T-cell (primary cell): ENCODE measurements around the gene MLXIPL. TPM values are rescaled to one million over a fixed set of nuclear protein-coding genes. Genes with fewer than 3 reads are reported as not detected.
"Not testable (repeated sequence)": the region's sequence is repeated elsewhere in the genome, so short reads cannot be mapped to it uniquely, and the experiment has no call there.

ENCODE experiments used
- ATAC-seq, 4 experiments: fragments of 200-7000 bp in 3 of 4; fragments of 150-1000 bp in 1 of 4; cut with Tn5 transposase; replicated peaks in 1 of 4; 1 replicate in 3 of 4; 2 replicates in 1 of 4; pipeline ENCODE4 v1.10.0; 2021; ENCODE audit warnings: moderate library complexity in 3 of 4, mild to moderate bottlenecking in 2 of 4, moderate number of reproducible peaks in 1 of 4
- CTCF ChIA-PET, 2 donors: fragments of 300-600 bp; sonication (Branson Sonifier 250); formaldehyde crosslinking; loops; one replicate each; lab custom pipeline; 2022; ENCODE audit warnings: antibody characterized with exemption in 2 of 2; lab: Charles Lee
- POLR2A ChIA-PET, 2 donors: fragments of 300-600 bp; sonication (Branson Sonifier 250); formaldehyde crosslinking; loops; one replicate each; lab custom pipeline; 2022; ENCODE audit warnings: antibody characterized with exemption in 2 of 2; lab: Charles Lee
- DNase-seq, 35 experiments: peaks; one replicate each; pipeline versions ENCODE4 v3.0.0 to v3.0.0-alpha.2; 2013 to 2023
- H3K27ac ChIP-seq: one replicate; pipeline ENCODE4 v1.5.1; 2013; ENCODE audit warnings: low read length
- H3K27me3 ChIP-seq, 2 experiments: replicated peaks in 1 of 2; 1 replicate in 1 of 2; 2 replicates in 1 of 2; pipeline versions ENCODE4 v1.6.1 to v1.7.0; 2013; ENCODE audit warnings: low read length in 1 of 2, mixed read lengths in 1 of 2; ENCODE audit not compliant: control insufficient read depth in 2 of 2, insufficient read depth in 2 of 2; ENCODE audit errors: extremely low read depth in 1 of 2
- H3K36me3 ChIP-seq, 2 donors: 1 replicate in 1 of 2; 2 replicates in 1 of 2; pipeline versions ENCODE4 v1.6.1 to v1.7.0; 2013; ENCODE audit warnings: low read length in 1 of 2; ENCODE audit not compliant: control insufficient read depth in 2 of 2, insufficient read depth in 1 of 2; ENCODE audit errors: extremely low read depth in 1 of 2
- H3K4me1 ChIP-seq, 2 experiments: 1 replicate in 1 of 2; 2 replicates in 1 of 2; pipeline versions ENCODE4 v1.6.1 to v1.7.0; 2013; ENCODE audit warnings: low read length in 2 of 2, mixed read lengths in 1 of 2; ENCODE audit not compliant: insufficient read depth in 2 of 2, control insufficient read depth in 1 of 2; ENCODE audit errors: extremely low read depth in 1 of 2
- H3K4me3 ChIP-seq, 2 donors: 1 replicate in 1 of 2; 2 replicates in 1 of 2; pipeline versions ENCODE4 v1.5.1 to v1.7.0; 2013; ENCODE audit warnings: mild to moderate bottlenecking in 2 of 2, low read length in 1 of 2, moderate library complexity in 1 of 2; ENCODE audit not compliant: control insufficient read depth in 1 of 2; ENCODE audit errors: extremely low read depth in 1 of 2
- H3K9me3 ChIP-seq: 2 replicates; pipeline ENCODE4 v1.7.0; 2013
- H3K27ac Mint-ChIP-seq, 2 donors: one replicate each; pipeline ENCODE4 v1.8.0; 2020 to 2021; ENCODE audit warnings: mild to moderate bottlenecking in 2 of 2, mixed read lengths in 2 of 2
- H3K27me3 Mint-ChIP-seq, 2 donors: one replicate each; pipeline ENCODE4 v1.8.0; 2021 to 2022; ENCODE audit warnings: mixed read lengths in 2 of 2
- H3K36me3 Mint-ChIP-seq: one replicate; pipeline ENCODE4 v1.8.0; 2021; ENCODE audit warnings: mixed read lengths
- H3K4me1 Mint-ChIP-seq, 3 donors: one replicate each; pipeline ENCODE4 v1.8.0; 2020 to 2022; ENCODE audit warnings: mixed read lengths in 3 of 3, mild to moderate bottlenecking in 1 of 3
- H3K4me3 Mint-ChIP-seq, 3 donors: one replicate each; pipeline ENCODE4 v1.8.0; 2020 to 2022; ENCODE audit warnings: mild to moderate bottlenecking in 3 of 3, mixed read lengths in 3 of 3, moderate library complexity in 3 of 3
- H3K9me3 Mint-ChIP-seq, 3 donors: one replicate each; pipeline ENCODE4 v1.8.0; 2020 to 2022; ENCODE audit warnings: mixed read lengths in 3 of 3
- WGBS: methylation state at CpG from one replicate; pipeline ENCODE4 v1.1.5; 2013; ENCODE audit warnings: missing lambda C conversion rate; ENCODE audit not compliant: insufficient coverage; 5-methylcytosine and 5-hydroxymethylcytosine counted together
- total RNA-seq, 35 experiments: library from RNA in 6 of 35; stranded (reverse) in 6 of 35; fragments of 120-200 nt in 1 of 35; gene quantifications; one replicate each; pipeline versions ENCODE4 v1.2.1 to v1.2.4 and lab custom pipeline; 2013 to 2026

The MLXIPL gene
- total RNA-seq, 5 donors from 2014 or later (not counting 1 experiment from before 2014, with no cell fraction given) = 0.30 to 0.95 (median 0.58) TPM; not detected in 2

GRCh38 chr7:73557108-73557396 lies 67.3 kb downstream of the MLXIPL start:
- DNase-seq (peak; percentile 74 to 95 (median 87)), ATAC-seq (peak; percentile 92 to 95 (median 94))
- no peaks in the 10 kb centered on the region for H3K27me3 Mint-ChIP-seq
- H3K4me3 Mint-ChIP-seq = peak overlapping the region; percentile 90 to 95 (median 92)
- Histone ChIP-seq H3K9me3 (no peaks in the 10 kb centered on the region), H3K36me3 (peaks cover 8 to 9% of the 10 kb centered on the region in 2 donors), H3K4me3 (peak overlapping the region; percentile 90 to 94), H3K4me1 (peaks cover 12 to 29% of the 10 kb centered on the region in 2 experiments), H3K27ac (peak overlapping the region; percentile 95), H3K27me3 (no peaks in the 10 kb centered on the region)
- ChIA-PET POLR2A (interaction anchor here (0.6 to 1.5 kb wide), 5 partner anchors 21 to 38 kb away, joined by 3 to 7 read pairs (median 6); partner anchors contain the start of gene TBL2 (in 2 of the 2)), CTCF (interaction anchor here in 1 of 2 donors (0.6 to 1.5 kb wide), 3 partner anchors 34 to 144 kb away, joined by 3 to 7 read pairs (median 4); partner anchors contain the start of gene BAZ1B)
- H3K36me3 Mint-ChIP-seq = peaks cover 8% of the 10 kb centered on the region
- H3K9me3 Mint-ChIP-seq = no peaks in the 10 kb centered on the region
- WGBS = under 1% methylated on average over 33 of the region's 36 CpGs
- H3K4me1 Mint-ChIP-seq = peaks cover 32 to 36% (median 34%) of the 10 kb centered on the region in 3 donors
- peak overlapping the region; percentile 78 to 91 for H3K27ac Mint-ChIP-seq

- Histone ChIP-seq H3K36me3 (peaks cover 9 to 13% of the 10 kb centered on the region in 2 donors), H3K27ac (peak overlapping the region; percentile 68), H3K4me3 (peak overlapping the region; percentile 90 to 94), H3K4me1 (peaks cover 12 to 29% of the 10 kb centered on the region in 2 experiments), H3K27me3 (no peaks in the 10 kb centered on the region), H3K9me3 (no peaks in the 10 kb centered on the region)
- WGBS = 15% methylated on average over 5 of the region's 28 CpGs
- peak overlapping the region; percentile 90 to 95 (median 92) for H3K4me3 Mint-ChIP-seq
- no peaks in the 10 kb centered on the region for H3K27me3 Mint-ChIP-seq
- CTCF ChIA-PET = interaction anchor here in 1 of 2 donors (0.6 to 1.5 kb wide), 2 partner anchors 34 to 178 kb away, joined by 3 to 4 read pairs; partner anchors contain the start of gene BAZ1B
- peak overlapping the region; percentile 63 to 91 for H3K27ac Mint-ChIP-seq
- no peaks in the 10 kb centered on the region for H3K9me3 Mint-ChIP-seq
- DNase-seq = no peak
- POLR2A ChIA-PET = interaction anchor here (1.0 to 1.5 kb wide), 4 partner anchors 22 to 37 kb away, joined by 3 to 6 read pairs (median 4); partner anchors contain the start of gene TBL2 (in 2 of the 2)
- peaks cover 32 to 37% (median 35%) of the 10 kb centered on the region in 3 donors for H3K4me1 Mint-ChIP-seq
- H3K36me3 Mint-ChIP-seq = peaks cover 9% of the 10 kb centered on the region
- ATAC-seq = no peak
Observed at GRCh38 chr7:73556208-73557107, 67.9 kb downstream of the MLXIPL start.

- Histone ChIP-seq H3K27me3 (no peaks in the 10 kb centered on the region), H3K27ac (no peak overlapping the region), H3K9me3 (no peaks in the 10 kb centered on the region), H3K36me3 (peaks cover 9 to 21% of the 10 kb centered on the region in 2 donors), H3K4me1 (peaks cover 12 to 29% of the 10 kb centered on the region in 2 experiments), H3K4me3 (peak overlapping the region in 1 of 2 donors; percentile 8)
- H3K36me3 Mint-ChIP-seq = peaks cover 13% of the 10 kb centered on the region
- POLR2A ChIA-PET = interaction anchor here in 1 of 2 donors (0.6 kb wide), 1 partner anchor 9 kb away, joined by 3 read pairs; no protein-coding TSS in a partner anchor
- CTCF ChIA-PET = interaction anchor here in 1 of 2 donors (0.6 to 1.5 kb wide), 2 partner anchors 11 to 33 kb away, joined by 3 to 4 read pairs; partner anchors contain the start of gene BAZ1B
- 84% methylated on average over 3 of the region's 6 CpGs for WGBS
- no peaks in the 10 kb centered on the region for H3K27me3 Mint-ChIP-seq
- DNase-seq (no peak), ATAC-seq (no peak)
- H3K27ac Mint-ChIP-seq = peak overlapping the region; percentile 63 to 91
- H3K4me3 Mint-ChIP-seq = peak overlapping the region; percentile 90 to 95 (median 92)
- no peaks in the 10 kb centered on the region for H3K9me3 Mint-ChIP-seq
- peaks cover 32 to 41% (median 38%) of the 10 kb centered on the region in 3 donors for H3K4me1 Mint-ChIP-seq
Observed at GRCh38 chr7:73555411-73555982, 68.8 kb downstream of the MLXIPL start.

- not testable (repeated sequence) for H3K4me3 ChIP-seq, H3K27ac Mint-ChIP-seq, H3K27me3 ChIP-seq, H3K27me3 Mint-ChIP-seq, DNase-seq, H3K27ac ChIP-seq, H3K4me3 Mint-ChIP-seq, H3K9me3 ChIP-seq, H3K9me3 Mint-ChIP-seq, ATAC-seq
- H3K36me3 ChIP-seq = peaks cover 14 to 39% of the 10 kb centered on the region in 2 donors
- peaks cover 0 to 16% of the 10 kb centered on the region in 2 experiments for H3K4me1 ChIP-seq
- ChIA-PET POLR2A (interaction anchor here in 1 of 2 donors (0.7 kb wide), 1 partner anchor 1478 kb away, joined by 6 read pairs; no protein-coding TSS in a partner anchor), CTCF (interaction anchor here in 1 of 2 donors (0.7 kb wide), 1 partner anchor 45 kb away, joined by 4 read pairs; no protein-coding TSS in a partner anchor)
- WGBS = 86% methylated on average over 5 of the region's 5 CpGs
- Mint-ChIP-seq H3K36me3 (peaks cover 20% of the 10 kb centered on the region), H3K4me1 (peaks cover 42 to 53% (median 46%) of the 10 kb centered on the region in 3 donors)
Observed at GRCh38 chr7:73550093-73550492, 74.2 kb downstream of the MLXIPL start.

GRCh38 chr7:73549176-73549575 lies 75.1 kb downstream of the MLXIPL start:
- Histone ChIP-seq H3K27ac (no peak overlapping the region), H3K4me3 (no peak overlapping the region), H3K9me3 (no peaks in the 10 kb centered on the region), H3K4me1 (peaks cover 0 to 10% of the 10 kb centered on the region in 2 experiments), H3K27me3 (no peaks in the 10 kb centered on the region), H3K36me3 (peaks cover 14 to 39% of the 10 kb centered on the region in 2 donors)
- Mint-ChIP-seq H3K4me1 (peaks cover 35 to 46% (median 36%) of the 10 kb centered on the region in 3 donors), H3K27ac (peak overlapping the region; percentile 8 to 79), H3K36me3 (peaks cover 17% of the 10 kb centered on the region), H3K9me3 (no peaks in the 10 kb centered on the region), H3K27me3 (no peaks in the 10 kb centered on the region), H3K4me3 (no peak overlapping the region)
- ChIA-PET POLR2A (no interaction called here), CTCF (interaction anchor here in 1 of 2 donors (0.7 kb wide), 1 partner anchor 44 kb away, joined by 4 read pairs; no protein-coding TSS in a partner anchor)
- ATAC-seq (no peak), DNase-seq (no peak)
- WGBS = no CpG with 5 or more reads among the region's 4 CpGs
